ENCODE results near the gene SSC5D.

DNA sequence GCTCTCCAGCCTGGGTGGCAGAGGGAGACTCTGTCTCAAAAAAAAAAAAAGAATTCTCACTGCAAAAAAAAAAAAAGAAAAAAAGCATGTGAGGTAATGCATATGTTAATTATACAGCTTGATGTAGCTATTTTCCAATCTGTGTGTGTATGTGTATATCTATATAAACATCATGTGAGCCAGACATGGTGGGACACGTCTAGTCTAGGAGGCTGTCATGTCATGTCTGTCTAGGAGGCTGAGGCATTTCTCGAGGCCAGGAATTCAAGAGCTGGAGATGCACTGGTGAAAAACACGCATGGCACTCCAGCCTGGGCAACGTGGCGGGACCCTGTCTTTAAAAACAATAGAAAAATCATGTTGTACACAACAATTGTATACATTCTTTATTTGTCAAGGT lies 64.0 kb downstream of the SSC5D start:
- TF ChIP-seq EZH2 (IDR thresholded peaks at IDR 0.05; ENCODE audit: insufficient read depth, poor library complexity, severe bottlenecking) (no peak), EZH2phosphoT487 (IDR thresholded peaks at IDR 0.05; ENCODE audit: insufficient read depth, low read depth) (no peak)

Measured in GM23248 (cell line).